ENCODE results near the gene NUP210. TPM values are rescaled to one million over a fixed set of nuclear protein-coding genes. Genes with fewer than 3 reads are reported as not detected.

The NUP210 gene
- total RNA-seq, 1 donor: not detected

GRCh38 chr3:13399603-13400002 lies 20.5 kb downstream of the NUP210 start:
- no peak for TF ChIP-seq CTCF (IDR thresholded peaks at IDR 0.05; ENCODE audit: insufficient read depth, low read depth, low read length)
- DNase-seq (ENCODE audit: low read depth): no peak
- no peak overlapping the region for H3K4me3 ChIP-seq (ENCODE audit: low read depth, low read length)

- DNase-seq (ENCODE audit: low read depth): no peak
- no peak overlapping the region for H3K4me3 ChIP-seq (ENCODE audit: low read depth, low read length)
- TF ChIP-seq CTCF (IDR thresholded peaks at IDR 0.05; ENCODE audit: insufficient read depth, low read depth, low read length): no peak
These were observed 22.8 kb downstream of the NUP210 start for GRCh38 chr3:13397316-13397715.

GRCh38 chr3:13394363-13394762 lies 25.8 kb downstream of the NUP210 start:
- H3K4me3 ChIP-seq (ENCODE audit: low read depth, low read length): no peak overlapping the region
- TF ChIP-seq CTCF (IDR thresholded peaks at IDR 0.05; ENCODE audit: insufficient read depth, low read depth, low read length): no peak
- no peak for DNase-seq (ENCODE audit: low read depth)

- no peak for DNase-seq (ENCODE audit: low read depth)
- H3K4me3 ChIP-seq (ENCODE audit: low read depth, low read length): no peak overlapping the region
- TF ChIP-seq CTCF (IDR thresholded peaks at IDR 0.05; ENCODE audit: insufficient read depth, low read depth, low read length): no peak
These were observed 26.4 kb downstream of the NUP210 start for GRCh38 chr3:13393427-13394360.

- no peak overlapping the region for H3K4me3 ChIP-seq (ENCODE audit: low read depth, low read length)
- no peak for DNase-seq (ENCODE audit: low read depth)
- peak; percentile 16 for TF ChIP-seq CTCF (IDR thresholded peaks at IDR 0.05; ENCODE audit: insufficient read depth, low read depth, low read length)
These were observed 28.8 kb downstream of the NUP210 start for GRCh38 chr3:13391308-13391707.

- DNase-seq (ENCODE audit: low read depth): no peak
- no peak for TF ChIP-seq CTCF (IDR thresholded peaks at IDR 0.05; ENCODE audit: insufficient read depth, low read depth, low read length)
These were observed 30.7 kb downstream of the NUP210 start for GRCh38 chr3:13389378-13389777.

More at GRCh38 chr3:13389378-13389777, 30.7 kb downstream of the NUP210 start:
- no peak overlapping the region for H3K4me3 ChIP-seq (ENCODE audit: low read depth, low read length)
